Esophagus squamous epithelium (tissue), 4 donors: ENCODE results near the gene TMEM95.

Experiments
- CTCF ChIP-seq, 6 experiments: fragments of 450-650 bp in 4 of 6; fragments of 200-600 bp in 2 of 6; sonication (generic) in 2 of 6; IDR thresholded peaks; one replicate each; pipeline ENCODE4 v1.5.1; 2016 to 2019; ENCODE audit warnings: antibody characterized with exemption in 6 of 6, mild to moderate bottlenecking in 4 of 6, moderate library complexity in 4 of 6
- POLR2A ChIP-seq, 4 donors: fragments of 450-650 bp; IDR thresholded peaks; one replicate each; pipeline ENCODE4 v1.6.1; 2017; ENCODE audit warnings: antibody characterized with exemption in 4 of 4, mild to moderate bottlenecking in 4 of 4, moderate library complexity in 3 of 4

DNA sequence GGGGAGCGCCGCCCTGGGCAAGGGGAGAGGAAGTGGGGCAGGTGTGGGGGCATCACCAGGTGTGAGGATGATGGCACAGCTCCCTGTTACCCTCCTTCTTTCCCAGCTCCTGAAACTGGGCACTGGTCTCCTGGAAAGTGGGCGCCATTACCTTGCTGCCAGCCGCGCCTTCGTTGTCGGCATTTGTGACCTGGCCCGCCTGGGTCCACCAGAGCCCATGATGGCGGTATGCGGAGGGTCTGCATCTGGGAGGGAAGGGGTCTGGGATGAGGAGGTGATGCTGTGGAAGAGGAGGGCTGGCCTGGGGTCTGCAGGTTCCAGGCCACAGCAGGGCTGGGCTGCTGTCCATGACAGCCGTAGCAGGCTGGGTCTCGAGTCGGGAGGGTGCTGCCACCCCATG, 13.1 kb upstream of the TMEM95 start:
- TF ChIP-seq CTCF (IDR thresholded peaks at IDR 0.05) = no peak
- no peak for TF ChIP-seq POLR2A (IDR thresholded peaks at IDR 0.05)
